ENCODE data around the gene SMG6.
"Not testable (repeated sequence)": the region's sequence is repeated elsewhere in the genome, so short reads cannot be mapped to it uniquely, and the experiment has no call there.

SMG6 gene

DNA sequence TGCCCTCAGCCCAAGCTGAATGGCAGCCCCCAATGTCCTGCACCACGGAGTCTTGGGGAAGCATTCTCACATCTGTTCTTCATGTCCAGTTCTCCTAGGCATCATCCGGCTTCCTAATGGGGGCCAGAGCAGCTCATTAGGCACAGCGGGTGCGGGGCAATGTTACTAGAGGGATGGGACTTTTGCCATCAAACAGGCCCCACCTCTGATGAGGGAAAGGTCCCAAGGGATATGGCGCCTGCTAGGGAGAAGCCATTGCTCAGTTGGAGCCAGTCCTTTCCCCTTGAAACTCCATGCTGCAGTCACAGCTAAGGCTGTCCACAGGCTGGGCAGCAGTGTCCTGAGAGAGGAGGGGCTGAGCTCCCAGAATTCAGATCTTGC, 275.4 kb downstream of the SMG6 start:
- DNase-seq (ENCODE audit: low spot score): no peak

DNA sequence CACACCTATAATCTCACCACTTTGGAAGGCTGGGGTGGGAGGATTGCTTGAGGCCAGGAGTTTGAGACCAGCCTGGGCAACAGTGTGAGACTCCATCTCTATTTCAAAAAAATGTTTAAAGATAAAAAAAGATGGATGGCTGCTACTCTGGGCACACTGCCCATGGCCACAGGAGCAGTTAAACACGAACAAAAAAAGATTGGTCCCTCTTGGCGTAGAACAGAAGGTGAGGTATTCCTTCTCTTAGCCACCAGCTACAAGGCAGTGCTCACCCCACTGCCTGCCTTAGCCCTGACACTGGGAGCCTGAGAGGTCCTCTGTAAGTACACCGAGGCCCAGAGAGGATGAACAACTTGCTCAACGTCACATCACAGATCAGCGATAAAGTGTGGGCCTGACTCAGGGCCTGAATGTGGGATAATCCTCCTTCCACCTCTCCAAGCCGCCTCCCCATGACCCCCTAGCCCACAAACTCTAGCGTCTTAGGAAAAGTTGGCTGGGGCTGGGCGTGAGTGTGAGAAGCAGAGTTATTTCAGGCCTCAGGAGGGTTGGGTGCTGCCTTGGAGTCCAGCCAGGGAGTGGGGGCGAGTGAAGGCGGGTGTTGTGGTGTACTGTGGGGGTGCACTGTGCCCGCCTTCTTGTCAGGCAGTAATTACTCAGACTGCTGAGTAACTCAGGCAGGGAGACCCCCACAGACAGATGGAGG, 275.9 kb downstream of the SMG6 start:
- no peak for DNase-seq (ENCODE audit: low spot score)

DNA sequence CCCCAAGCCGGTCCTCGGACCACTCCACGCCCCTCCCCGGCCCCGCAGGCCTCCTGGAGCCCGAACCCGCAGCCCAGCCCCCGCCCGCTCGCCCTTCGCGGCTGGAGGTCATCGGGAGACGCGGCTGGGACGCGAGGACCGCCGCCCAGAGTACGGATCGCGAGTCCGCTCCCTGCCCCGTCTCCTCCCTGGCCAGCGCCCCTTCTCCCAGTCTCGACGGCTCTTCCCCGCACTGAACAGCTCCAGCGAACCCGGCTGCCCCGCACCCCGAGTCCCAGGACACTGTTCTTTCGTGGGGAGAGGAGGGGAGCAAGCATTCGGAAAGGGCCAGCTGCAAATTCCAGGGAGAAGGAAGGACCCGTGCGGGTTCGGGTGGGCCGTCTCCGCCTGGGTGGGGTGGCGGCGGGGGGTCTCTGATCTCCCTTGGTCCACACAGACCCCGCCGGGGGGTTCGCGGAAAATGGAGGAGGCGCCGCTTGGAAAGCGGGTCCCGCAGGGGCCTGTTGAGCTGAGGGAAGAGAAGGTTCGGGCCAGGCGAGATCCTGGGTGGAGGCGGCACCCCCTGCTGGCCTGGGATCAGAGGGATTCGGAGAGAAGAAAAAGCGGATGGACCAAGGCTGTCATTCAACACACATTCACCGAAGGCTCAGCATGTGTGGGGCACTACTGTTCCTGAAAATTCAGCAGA, 277.8 kb downstream of the SMG6 start:
- peak; percentile 74 for DNase-seq (ENCODE audit: low spot score)

DNA sequence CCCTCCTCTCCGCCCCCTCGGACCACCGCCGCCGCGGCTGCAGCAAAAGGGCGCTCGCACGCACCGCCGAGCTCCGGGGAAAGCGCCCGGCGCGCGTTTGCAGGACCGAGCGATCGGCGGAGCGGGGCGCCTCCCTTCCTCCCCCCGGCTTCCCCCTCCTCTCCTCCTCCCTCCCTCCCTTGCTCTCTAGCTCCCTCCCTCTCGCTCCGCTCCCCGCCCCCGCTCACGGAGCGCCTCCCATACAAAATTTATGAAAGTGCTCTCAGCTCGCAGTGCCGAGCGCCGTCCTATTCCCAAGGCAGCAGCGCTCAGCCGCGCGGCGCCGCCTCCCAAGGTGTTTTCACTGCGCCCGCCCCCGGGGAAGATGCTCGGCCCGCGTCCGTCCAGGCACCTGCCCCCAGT, 278.4 kb downstream of the SMG6 start, which contains the start of gene RTN4RL1:
TSS of gene RTN4RL1 (minus strand) at position 115 of the 402 bp plus-strand sequence. CDS start 469 bp downstream, outside the sequence.
- DNase-seq (ENCODE audit: low spot score): peak; percentile 82

DNA sequence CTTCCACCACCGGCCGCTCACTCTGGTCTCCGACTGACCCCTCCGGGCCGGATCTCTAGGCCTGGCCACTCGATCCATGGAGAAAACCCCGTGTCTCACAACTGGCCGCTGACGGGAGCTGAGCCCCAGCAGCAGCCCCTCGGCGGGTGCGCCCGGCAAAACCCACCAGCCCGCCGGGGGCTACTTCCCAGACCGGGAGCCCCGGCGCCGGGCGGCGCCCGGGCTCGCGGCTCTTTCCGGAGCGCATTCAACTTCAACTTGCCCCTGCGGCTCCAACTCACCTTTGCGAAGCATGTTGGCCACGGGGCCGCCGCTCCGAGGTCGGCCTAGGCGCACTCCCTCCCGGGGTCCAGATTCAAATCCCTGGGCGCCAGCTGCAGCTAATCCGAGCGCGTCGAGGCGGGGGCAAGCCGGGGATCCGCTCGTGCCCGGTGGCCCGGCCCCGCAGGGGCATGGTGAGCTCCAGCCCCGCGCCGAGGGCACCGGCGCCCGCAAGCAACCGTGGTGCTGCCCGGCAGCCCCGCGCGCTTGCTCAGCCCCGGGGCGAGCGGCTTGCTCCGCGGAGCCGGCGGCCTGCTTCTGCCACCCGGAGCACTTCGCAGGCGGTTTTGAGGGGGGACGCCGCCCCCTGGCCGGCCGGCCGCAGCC, 278.9 kb downstream of the SMG6 start:
- DNase-seq (ENCODE audit: low spot score): no peak

DNA sequence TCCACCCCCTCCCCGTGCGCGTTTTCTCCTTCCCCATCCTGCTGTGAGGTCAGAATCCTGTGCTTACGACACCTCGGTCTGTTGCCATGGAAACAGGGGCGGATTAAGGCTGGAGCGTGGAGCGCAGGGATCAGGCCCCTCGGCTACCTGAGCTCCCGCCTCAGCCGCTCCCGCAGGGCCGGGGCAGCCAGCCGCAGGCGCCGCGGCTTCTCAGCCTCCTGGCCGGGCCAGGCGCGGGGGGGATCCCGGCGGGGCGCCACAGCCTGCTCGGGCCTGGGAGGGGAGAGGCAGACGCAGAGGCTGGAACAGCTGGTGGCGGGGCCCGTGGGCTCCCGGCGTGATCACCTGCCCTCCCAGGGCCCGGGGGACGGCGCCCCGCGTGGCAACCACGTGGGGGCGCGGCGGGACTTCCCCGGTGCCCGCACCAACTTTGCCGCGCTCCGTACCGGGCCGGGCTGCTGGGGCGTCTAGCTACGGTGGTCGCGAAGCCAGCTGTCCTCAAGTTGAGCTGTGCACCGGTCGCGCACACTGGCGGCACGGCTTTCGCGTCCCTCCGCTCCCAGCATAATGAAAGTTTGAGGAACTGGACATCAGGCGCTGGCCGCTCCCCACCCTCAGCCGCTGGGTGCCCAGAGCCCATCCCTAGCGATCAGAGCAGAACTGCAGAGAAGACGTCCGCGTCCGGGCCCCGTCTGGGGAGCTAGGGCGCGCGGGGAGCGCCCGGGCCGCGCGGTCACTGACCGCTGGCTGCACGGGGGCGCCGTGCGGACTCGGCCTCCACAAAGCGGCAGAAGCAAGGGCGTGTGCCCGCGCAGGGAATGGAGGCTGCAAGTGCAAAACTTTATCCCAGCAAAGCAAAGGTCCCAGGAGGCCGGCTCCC, 279.7 kb downstream of the SMG6 start:
- no peak for DNase-seq (ENCODE audit: low spot score)

DNA sequence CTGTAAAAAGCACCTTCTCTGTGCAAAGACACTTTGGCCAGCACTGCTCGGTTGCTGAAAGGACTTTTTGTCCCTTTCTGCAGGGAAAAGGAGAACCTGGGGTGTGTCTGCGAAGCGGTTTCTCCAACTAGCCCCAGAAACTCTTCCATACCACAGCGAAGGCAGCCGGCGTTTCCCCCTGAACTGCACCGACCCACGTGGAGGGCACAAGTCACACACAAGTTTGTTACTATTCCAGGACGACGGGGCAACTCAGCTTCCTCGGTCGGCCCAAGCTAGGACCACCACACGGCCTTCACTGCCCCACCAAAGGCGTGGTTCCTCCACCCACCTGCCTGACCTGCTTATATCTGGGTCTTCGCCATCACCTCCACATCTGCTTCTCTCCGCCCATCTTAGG, 280.3 kb downstream of the SMG6 start:
- DNase-seq (ENCODE audit: low spot score): no peak

DNA sequence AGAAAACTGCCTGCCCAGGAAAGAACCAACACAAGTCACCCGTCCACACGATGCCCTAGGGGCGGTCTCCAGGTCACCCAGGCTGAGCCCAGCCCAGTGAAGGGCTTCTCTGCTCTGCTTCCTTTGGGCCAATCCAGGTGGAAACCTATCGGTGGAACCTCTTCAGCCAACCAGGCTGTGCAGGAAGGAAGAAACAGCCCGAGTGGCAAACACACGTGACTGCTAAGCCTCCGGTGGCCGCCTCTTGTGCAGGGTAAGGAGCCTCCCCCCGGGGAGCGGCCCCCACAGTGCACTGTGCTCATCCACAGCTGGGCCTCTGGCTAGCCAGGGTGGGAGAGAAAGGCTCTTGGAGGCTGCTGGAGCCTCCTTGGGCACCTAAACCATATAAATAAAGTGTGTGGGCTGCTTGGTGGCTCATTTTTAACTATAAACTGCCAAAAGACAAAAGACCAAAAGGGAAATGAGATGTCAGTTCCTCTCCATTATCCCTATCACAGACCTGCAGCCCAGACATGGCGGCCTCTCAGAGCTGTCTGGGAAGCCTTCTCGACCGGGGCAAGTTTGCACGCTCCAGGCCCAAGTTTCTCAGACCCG, 280.8 kb downstream of the SMG6 start:
- DNase-seq (ENCODE audit: low spot score): no peak

DNA sequence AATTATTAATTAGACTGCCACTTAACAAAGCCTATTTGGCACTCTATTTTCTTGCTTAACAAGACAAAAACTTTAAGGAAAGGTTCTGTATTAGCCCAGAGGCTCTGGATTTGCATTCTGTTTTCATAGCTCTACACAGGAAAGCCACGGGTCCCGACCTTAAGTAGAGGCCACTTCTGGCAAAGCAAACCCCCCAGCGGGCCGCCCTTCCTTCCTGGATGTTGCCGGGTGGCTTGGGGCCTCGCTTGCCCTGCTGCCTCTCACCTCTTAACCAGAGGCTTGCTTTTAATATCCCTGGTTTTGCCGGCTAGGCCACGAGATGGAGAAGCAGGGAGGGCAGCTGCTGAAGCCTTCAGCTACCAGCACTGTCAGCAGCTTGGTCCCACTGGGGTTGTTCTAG, 282.9 kb downstream of the SMG6 start:
- no peak for DNase-seq (ENCODE audit: low spot score)

DNA sequence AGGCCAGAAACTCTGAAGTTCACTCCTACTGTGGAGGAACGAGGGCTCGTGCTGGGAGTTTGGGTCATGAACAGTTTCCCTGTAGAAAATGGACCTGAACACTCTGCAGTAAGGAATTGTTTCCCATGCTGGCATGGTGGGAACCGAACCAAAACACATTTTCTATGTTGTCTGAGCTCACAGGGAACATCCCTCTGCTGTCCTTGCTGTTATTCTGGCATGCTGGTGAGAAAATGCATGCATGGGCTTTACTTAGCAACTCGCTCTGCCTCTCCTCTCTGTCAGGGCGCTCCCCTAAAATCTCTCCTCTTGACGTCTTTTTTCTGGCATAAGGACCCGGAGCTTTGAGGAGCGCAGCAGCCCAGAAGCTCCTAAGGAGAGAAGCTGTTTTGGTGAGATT, 283.9 kb downstream of the SMG6 start:
- no peak for DNase-seq (ENCODE audit: low spot score)

DNA sequence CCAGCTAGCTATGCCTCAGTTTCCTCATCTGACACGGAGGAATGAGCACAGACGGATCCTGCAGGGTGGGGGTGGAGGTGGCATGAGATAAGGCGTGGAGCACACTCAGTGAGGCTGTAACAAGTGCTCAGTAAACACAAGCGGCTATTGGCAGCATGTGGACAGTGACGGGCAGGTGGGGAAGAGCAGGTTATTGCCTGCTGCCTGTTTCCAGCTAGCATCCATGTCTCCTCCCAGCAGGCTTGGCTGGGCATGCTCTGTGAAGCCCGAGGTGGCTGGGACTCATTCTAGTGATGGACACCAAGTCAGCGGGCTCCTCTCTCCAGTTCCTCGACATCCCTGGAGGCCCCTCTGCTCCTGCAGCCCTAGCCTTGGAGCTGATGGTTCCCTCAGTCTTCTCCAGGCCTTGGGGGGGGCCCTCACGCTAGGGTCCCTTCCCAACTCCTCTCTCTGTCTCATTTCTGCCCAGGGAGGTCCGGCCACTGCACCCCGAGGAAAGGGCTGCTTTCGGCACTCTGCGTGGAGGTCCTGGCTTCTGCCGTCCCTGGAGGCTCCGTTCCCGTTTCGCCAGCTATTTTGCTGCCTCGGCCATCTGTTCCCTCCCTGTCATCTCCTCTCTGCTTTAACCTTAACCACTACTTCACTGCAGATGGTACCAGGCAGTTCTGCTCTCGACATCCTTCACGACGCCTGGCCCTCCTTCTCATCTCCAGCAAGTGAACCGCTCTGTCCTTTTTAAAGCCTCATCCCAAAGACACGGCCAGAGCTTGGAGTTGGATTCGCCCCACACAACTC, 284.7 kb downstream of the SMG6 start:
- DNase-seq (ENCODE audit: low spot score): no peak

DNA sequence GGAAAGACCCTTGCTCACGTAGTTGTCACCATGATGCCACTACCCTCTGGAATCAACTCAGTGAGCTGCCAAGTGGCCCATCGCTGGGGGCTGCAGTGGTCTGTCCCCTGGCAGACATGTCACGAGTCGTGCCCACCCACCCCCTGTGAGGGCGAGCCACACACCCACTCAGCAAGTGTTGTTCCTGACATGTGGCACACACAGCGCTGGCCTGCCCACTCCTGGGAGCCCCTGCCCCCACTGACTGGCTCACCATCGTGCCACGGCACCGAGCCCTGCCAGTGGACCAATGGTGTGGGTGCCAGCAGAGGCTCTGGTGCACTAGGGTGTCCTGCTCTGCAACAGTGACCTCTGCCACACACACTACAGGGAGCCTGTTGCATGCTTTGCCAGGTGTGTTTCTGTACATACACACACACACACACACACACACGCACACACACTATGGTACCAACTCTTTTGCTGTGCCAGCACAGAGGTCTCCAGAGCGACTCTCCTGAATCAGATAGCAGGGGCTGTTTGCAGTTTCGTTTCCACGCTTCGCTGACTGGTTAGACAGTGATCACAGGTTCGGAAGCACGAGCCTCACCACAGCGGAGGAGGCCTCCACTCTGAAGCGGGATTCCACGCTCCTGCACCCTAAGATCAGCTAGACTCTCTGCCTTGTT, 286.2 kb downstream of the SMG6 start:
- DNase-seq (ENCODE audit: low spot score): peak; percentile 52

DNA sequence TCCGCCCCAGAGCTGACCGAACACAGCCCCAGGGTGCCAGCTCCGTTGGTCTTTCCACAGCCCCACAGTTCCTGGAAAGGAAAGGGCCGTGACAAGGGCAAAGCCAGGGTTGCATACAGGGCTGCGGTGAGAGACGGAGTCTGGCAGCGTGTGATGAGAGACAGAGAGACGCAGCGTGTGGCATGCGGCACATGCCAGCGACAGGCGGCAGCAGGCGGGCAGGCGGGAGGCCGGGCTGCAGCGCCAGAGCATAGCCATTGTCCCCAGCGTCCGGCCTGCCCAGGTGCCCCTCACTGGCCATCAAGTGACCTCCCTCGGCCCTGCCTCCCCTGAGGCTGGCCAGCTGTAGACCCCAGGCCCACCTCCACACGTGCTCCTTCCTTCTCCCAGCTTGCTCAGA, 287.1 kb downstream of the SMG6 start:
- no peak for DNase-seq (ENCODE audit: low spot score)

DNA sequence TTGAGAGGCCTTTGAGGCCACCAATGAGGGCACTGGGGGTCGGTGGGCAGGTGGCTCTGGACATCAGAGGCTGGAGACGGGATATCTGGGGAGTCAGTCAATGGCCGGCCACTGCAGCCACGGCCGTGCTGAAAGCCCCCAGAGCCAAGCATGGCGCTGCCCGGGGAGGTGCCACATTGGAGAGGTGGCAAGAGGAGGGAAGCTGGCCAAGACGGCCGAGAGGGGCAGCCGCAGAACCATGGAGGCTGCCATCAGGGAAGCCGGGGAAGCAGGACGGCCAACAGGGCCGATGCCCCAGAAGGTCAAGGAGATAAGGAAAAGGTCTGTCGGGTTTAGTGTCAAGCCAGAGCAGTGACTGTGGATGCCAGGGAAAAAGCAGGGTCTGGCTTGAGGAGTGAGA, 288.3 kb downstream of the SMG6 start:
- no peak for DNase-seq (ENCODE audit: low spot score)

DNA sequence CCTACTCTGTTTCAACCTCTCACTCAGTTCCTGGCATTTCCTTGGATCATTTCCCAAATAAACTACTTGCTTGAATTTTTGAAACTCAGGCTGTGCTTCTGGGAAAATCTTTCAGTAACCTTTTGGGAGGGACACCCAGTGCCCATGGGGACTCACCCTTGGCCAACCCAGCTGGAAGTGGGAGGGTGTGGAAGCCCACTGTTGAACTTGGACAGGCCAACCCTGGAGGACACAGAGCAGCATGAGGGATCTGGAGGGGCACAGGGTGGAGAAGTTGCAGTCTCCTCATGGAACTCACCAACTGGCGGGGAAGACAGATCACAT, 289.6 kb downstream of the SMG6 start:
- no peak for DNase-seq (ENCODE audit: low spot score)

DNA sequence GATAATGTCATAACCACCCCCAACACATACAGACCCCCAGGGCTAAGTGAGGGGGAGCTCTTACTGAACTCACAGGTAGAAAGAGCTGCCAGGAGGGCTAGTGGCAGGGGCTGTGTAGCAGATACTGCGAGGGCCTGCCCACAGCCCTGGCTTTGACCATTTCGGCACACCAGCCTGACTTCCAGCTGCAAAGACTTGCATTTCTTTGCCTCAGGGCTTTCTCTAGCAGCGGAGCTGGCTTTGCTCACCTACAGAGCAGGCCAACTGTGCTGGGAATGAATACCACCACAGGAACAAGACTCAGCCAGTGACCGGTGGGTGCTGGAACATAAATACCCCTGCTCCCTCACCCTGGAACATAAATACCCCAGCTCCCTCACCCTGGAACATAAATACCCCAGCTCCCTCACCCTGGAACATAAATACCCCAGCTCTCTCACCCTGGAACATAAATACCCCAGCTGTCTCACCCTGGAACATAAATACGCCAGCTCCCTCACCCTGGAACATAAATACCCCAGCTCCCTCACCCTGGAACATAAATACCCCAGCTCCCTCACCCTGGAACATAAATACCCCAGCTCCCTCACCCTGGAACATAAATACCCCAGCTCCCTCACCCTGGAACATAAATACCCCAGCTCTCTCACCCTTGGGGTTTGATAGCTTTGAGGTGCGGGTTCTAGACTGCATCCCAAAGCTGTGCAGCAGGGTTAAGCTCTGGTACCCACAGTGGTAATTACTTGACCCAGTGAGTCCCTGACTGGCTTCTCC, 290.2 kb downstream of the SMG6 start:
- DNase-seq (ENCODE audit: low spot score): not testable (repeated sequence)

DNA sequence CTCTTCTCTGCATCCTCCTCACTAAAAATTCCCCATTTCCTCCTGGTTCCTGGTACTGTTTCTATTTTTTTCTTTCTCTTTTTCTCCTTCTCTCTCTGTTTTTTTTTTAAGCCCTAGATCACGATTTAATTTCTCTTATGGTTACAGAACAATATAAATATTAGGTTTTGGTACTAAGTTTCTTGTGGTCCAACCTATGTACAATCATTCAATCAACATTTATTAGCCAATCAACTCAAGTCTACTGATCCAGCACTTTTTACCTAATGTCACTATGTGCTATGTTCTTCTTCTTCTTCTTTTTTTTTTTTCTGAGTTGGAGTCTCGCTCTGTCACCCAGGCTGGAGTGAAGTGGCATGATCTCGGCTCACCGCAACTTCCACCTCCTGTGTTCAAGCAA, 291.1 kb downstream of the SMG6 start:
- DNase-seq (ENCODE audit: low spot score): no peak

DNA sequence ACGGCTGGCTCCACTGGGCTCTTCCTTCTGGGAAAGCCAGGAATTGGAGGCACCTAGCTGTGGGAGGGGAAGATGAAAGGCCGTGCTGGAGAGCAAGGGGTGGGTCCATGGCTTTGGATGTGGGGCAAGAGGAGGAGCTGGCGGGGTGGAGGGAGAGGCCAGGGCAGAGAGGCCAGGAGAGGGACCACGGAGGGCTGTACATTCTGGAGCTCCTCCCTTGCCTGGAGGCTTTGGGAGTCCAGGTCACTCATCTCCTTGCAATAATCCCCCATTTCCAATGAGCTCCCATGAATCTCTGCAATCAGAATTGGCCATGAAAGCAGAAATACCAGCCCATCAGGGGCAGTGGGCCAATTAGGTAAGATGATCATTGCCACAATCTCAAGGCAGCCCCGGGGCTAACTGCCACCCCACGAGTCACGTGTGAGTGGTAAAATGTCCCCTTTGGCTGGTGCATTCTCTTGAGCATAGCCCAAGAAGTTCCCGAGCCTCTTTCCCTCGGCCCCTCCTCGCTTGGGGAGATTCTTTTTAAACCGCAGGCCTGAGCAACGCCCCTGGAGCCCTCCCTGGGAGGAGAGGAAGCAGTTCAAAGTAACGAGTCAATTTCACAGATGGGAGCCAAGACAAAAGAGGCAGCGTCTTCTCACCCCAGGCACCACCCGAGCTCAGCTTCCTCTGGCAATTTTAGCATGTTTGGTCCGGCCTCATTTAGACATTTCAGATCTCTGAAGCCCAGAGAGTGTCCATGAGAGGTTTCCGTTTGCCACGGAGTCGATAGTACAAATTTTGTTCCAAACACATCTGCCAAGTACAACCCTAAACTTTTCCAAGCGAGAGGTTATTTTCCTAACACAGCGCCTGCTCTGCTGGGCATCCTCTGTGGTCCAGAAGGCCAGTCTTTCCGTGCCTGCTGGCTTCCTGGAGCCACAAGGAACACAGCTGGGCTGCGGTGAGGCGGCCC, 291.9 kb downstream of the SMG6 start:
- DNase-seq (ENCODE audit: low spot score): no peak
